22Rv1 (cell line): Measurements from ENCODE around the gene BCAS1.

Experiments used
- CTCF ChIP-seq: fragments of 450-650 bp; IDR thresholded peaks from 2 replicates; pipeline ENCODE4 v1.5.1; 2017; ENCODE audit warnings: mild to moderate bottlenecking
- ZFX ChIP-seq: fragments of 450-650 bp; IDR thresholded peaks from 2 replicates; pipeline ENCODE4 v1.6.1; 2017; ENCODE audit warnings: antibody characterized with exemption, borderline replicate concordance

GRCh38 chr20:53957451-53958172 is 112.8 kb downstream of the BCAS1 start:
- TF ChIP-seq CTCF (no peak), ZFX (no peak)
